Stimulated activated CD4-positive, alpha-beta T cell treated with anti-CD3 and anti-CD28 coated beads, Interleukin-12 subunit alpha, Interleukin-12 subunit beta, amount 100 ng/mL, for 48 hours (primary cell): ENCODE data around the gene SELENON.

Source experiments
- DNase-seq, 3 donors: peaks; one replicate each; pipeline ENCODE4 v3.0.0-alpha.2; 2020; ENCODE audit warnings: low read depth in 2 of 3, low spot score in 1 of 3

SELENON gene

GRCh38 chr1:25799935-25800702 lies at the start of gene SELENON:
Gene SELENON (plus strand): TSS chr1:25800193. CDS start chr1:25800231, 38 bp downstream.
- DNase-seq = no peak

- no peak for DNase-seq
Observed at GRCh38 chr1:25750923-25751605, 48.9 kb upstream of the SELENON start.

- DNase-seq = no peak
Observed at GRCh38 chr1:25754470-25755181, 45.4 kb upstream of the SELENON start.

DNA sequence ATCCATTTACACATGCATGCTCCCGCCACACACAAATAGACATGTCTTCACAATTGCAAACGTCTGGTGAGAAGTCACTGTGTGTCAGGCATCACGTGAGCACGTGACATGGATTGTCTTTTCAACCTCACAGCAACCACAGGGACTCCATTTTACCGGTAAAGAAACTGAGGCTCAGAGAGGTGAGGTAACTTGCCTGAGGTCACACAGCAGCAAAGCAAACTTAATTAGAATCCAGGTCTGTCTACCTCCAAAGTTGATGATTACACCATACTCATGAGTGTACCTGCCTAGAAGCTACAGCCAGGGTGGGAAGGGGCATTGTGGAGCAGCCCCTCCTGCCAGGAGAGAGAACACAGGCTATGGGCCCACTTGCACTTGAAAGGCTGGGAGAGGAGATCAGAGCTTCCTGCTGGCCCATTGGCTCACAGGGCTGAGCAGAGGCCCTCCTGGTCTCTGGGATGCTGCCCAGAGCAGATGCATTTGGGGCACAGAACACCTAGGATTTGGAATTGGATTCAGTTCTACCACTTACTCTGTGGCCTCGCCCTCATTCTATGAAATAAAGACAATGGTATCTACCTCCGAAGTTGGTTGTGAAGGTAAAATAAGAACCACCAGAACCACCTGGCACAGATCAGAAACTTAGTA lies 44.4 kb upstream of the SELENON start:
- no peak for DNase-seq

DNA sequence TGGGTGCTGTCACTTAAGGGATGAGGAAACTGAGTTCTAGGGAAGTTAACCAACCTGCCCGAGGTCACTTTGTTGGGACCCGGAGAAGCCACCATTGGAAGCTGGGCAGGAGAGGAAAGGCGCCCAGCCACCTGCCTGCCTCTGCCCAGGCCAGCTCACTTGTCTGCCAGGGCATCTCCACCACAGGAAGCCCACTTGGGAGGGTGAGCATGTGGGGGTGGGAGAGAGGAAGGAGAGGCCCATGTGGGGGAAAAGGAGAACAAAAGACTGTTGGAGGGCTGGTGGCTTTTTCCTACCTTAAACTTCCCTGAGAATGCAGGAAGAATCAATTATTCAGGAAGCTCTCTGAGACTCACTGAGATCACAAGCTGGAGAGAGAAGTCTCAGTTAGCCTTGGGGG lies 43.8 kb upstream of the SELENON start:
- no peak for DNase-seq

- no peak for DNase-seq
Observed at GRCh38 chr1:25757151-25757845, 42.7 kb upstream of the SELENON start.

DNA sequence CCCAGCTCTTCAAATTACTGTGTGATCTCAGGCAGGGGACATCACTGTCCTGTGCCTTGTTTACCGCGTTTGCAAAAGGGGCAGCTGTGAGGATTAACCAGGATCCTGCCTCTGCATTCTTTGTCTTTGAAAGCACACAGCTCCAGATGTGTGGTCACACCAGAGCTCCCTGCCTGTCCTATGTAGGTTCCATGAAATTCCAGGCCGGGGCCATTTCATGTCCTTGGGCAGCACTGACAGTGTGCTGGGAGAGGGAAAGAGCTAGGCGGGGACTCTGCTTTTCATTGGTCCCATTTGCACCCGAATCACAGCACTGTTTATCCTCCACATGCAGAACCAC lies 42.2 kb upstream of the SELENON start:
- no peak for DNase-seq

- DNase-seq = no peak
Observed at GRCh38 chr1:25758466-25759070, 41.4 kb upstream of the SELENON start.

DNA sequence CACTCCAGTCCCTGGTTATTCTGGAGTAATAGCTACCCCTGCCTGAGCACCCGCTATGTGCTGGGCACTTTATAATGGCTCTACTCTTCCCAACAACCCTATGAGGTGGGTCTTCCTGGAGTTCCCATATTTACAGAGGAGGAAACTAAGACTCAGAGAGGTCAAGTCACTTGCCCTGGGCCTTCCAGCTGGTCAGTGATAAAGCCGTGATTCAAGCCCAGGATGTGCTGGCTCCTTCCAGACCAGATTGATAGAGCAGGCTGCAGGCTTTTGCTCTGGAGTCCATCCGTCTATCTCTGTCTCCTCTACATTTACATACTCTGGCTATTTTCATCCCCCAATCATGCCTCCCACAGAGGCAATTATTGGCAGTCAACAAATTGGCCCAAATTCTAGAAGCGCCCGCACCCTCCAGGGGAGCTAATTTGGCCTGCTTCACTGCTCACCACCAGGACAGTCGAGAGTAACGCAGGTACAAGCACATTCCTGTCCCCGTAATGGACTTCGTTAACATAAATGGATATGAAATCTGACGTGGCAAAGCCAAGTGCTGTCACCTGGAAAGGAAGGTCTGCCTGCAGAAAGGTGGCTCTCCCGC lies 39.8 kb upstream of the SELENON start:
- no peak for DNase-seq

DNA sequence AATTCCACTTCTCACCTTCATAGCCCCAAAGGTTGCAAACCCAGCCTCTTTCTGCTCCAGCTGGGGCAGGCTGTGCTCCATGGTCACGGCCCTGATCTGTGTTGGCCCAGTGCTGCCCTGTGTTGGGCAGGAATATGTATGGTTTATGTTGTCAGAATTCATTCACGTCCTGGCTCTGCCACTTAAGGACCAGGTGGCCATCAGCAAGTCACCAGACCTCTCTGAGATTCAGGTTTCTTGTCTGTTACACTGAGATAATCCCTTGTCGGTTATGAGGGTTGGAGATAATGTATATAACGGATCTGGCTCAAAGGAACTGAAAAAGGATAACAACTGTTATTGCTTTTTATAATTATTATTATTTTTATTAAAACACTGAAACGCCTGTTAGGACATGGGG lies 39.1 kb upstream of the SELENON start:
- no peak for DNase-seq

- DNase-seq = no peak
Observed at GRCh38 chr1:25763493-25763892, 36.5 kb upstream of the SELENON start.

- no peak for DNase-seq
Observed at GRCh38 chr1:25765136-25765922, 34.7 kb upstream of the SELENON start.

GRCh38 chr1:25765923-25766589 lies 33.9 kb upstream of the SELENON start:
- no peak for DNase-seq

DNA sequence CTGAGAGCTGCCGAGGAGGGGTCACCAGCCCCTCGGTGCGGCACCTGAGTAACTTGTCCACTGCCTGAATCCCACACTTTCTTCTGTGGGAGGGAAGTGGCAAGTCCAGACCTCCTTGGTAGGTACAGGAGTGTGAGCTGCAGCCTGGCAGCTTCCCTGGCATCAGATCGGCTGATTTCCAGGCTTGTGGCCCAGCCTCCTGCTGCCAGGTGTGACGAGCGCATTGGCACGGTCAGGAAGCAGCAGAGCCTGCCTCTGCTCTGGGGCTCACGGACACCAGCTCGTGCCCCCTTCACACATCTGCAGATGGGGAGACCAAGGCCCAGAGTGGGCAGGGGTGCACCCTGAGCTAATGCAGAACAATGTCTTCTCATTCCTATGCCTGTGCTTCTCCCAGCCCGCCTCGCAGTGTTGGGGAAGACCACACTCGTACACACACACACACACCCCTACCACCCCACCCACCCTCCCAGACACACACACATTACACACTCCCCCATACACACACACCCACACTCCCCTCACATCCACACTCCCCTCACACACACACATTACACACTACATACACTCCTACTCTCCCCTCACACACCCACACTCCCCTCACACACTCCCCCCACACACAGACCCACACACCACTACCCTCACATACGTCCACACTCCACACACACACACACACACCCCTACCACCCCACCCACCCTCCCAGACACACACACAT lies 33.1 kb upstream of the SELENON start:
- DNase-seq = no peak

- DNase-seq = no peak
Observed at GRCh38 chr1:25767437-25767770, 32.6 kb upstream of the SELENON start.

DNA sequence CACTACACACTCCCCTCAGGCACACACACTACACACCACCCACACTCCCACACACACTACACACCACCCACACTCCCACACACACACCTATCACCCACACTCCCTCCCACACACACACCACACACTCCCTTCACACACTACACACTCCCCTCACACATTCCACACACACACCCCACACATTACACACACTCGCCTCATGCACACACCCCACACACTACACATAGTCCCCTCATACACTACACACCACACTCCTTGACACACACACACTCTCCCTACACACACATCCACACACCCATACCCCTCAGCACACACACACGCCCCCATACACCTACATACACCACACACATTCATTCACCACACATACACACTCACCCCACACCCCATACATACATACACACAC lies 31.0 kb upstream of the SELENON start:
- no peak for DNase-seq

GRCh38 chr1:25769625-25770383 lies 30.2 kb upstream of the SELENON start:
- DNase-seq = no peak
